Frontal cortex (tissue), 1 donor: ENCODE measurements around the gene OR2L5. TPM values are rescaled to one million over a fixed set of nuclear protein-coding genes. Genes with fewer than 3 reads are reported as not detected.

Experiments
- small RNA-seq: library from RNA; depleted of rRNA; stranded (forward); fragments of <200 nt; gene quantifications from one replicate; pipeline ENCODE3, GENCODE V24; 2014
- total RNA-seq: library from RNA; depleted of rRNA; stranded (reverse); fragments of >200 nt; gene quantifications from one replicate; pipeline ENCODE4 v1.2.3, GENCODE V29; 2014

The OR2L5 gene
- total RNA-seq, 1 donor from 2014 or later, result 0.41 TPM

Small RNAs within 50 kb of the gene (small RNA-seq; reads per million reads assigned to genes)
- not detected for gene RF00019

Other genes with a start within 250 kb of the OR2L5 start
- not detected for gene OR14A16, start 189.5 kb upstream of the OR2L5 start, total RNA-seq
- not detected for gene OR11L1, start 171.8 kb upstream of the OR2L5 start, total RNA-seq
- 3.3 TPM for gene TRIM58, start 156.5 kb upstream of the OR2L5 start, total RNA-seq
- gene OR2W3, start 118.1 kb upstream of the OR2L5 start, total RNA-seq, result 2.9 TPM
- not detected for gene OR2T8, start 93.4 kb upstream of the OR2L5 start, total RNA-seq
- not detected for gene OR2AJ1, start 88.8 kb upstream of the OR2L5 start, total RNA-seq
- 0.82 TPM for gene OR2L8, start 64.8 kb upstream of the OR2L5 start, total RNA-seq
- 0.41 TPM for gene OR2AK2, start 48.4 kb upstream of the OR2L5 start, total RNA-seq
- 0.41 TPM for gene OR2L2, start 16.4 kb downstream of the OR2L5 start, total RNA-seq
- gene OR2L3, start 33.2 kb downstream of the OR2L5 start, total RNA-seq, result 0.41 TPM
- 1.6 TPM for gene OR2L13, start 81.5 kb downstream of the OR2L5 start, total RNA-seq
- gene OR2M5, start 131.5 kb downstream of the OR2L5 start, total RNA-seq, result not detected
- not detected for gene OR2M2, start 161.2 kb downstream of the OR2L5 start, total RNA-seq
- gene OR2M3, start 183.6 kb downstream of the OR2L5 start, total RNA-seq, result under 0.01 TPM
- gene OR2M4, start 217.8 kb downstream of the OR2L5 start, total RNA-seq, result under 0.01 TPM